DOHH2 (cell line): ENCODE measurements around the gene SLC7A9.
"Not testable (repeated sequence)": the region's sequence is repeated elsewhere in the genome, so short reads cannot be mapped to it uniquely, and the experiment has no call there.

Source experiments
- H3F3A ChIP-seq: fragments of 200-600 bp; sonication (generic), shearing (Covaris generic); 2 replicates; pipeline ENCODE4 v1.6.0; 2016; ENCODE audit warnings: antibody characterized with exemption, mild to moderate bottlenecking; ENCODE audit not compliant: control insufficient read depth, insufficient read depth
- H3K27ac ChIP-seq: fragments of 200-600 bp; sonication (generic); 2 replicates; pipeline ENCODE4 v1.5.1; 2014; ENCODE audit warnings: low read depth, mild to moderate bottlenecking, low read length, moderate library complexity
- H3K27me3 ChIP-seq: fragments of 200-600 bp; sonication (generic); 2 replicates; pipeline ENCODE4 v1.6.1; 2014; ENCODE audit warnings: mild to moderate bottlenecking, low read length, mixed read lengths; ENCODE audit not compliant: control insufficient read depth
- H3K36me3 ChIP-seq: fragments of 200-600 bp; sonication (generic); 2 replicates; pipeline ENCODE4 v1.6.1; 2014; ENCODE audit warnings: mild to moderate bottlenecking, low read length, moderate library complexity, mixed read lengths; ENCODE audit not compliant: control insufficient read depth
- H3K4me1 ChIP-seq: fragments of 200-600 bp; sonication (generic); 2 replicates; pipeline ENCODE4 v1.6.1; 2014; ENCODE audit warnings: mild to moderate bottlenecking, low read length, mixed read lengths; ENCODE audit not compliant: control insufficient read depth
- H3K4me2 ChIP-seq: fragments of 200-600 bp; sonication (generic); 2 replicates; pipeline ENCODE4 v1.6.0; 2014; ENCODE audit warnings: mild to moderate bottlenecking, low read length, moderate library complexity
- H3K4me3 ChIP-seq: fragments of 200-600 bp; sonication (generic); 2 replicates; pipeline ENCODE4 v1.5.1; 2014; ENCODE audit warnings: mild to moderate bottlenecking, low read length, mixed read lengths
- H3K79me2 ChIP-seq: fragments of 200-600 bp; sonication (generic); 2 replicates; pipeline ENCODE4 v1.6.1; 2014; ENCODE audit warnings: mild to moderate bottlenecking, low read length, mixed read lengths; ENCODE audit not compliant: control insufficient read depth
- H3K9me2 ChIP-seq: fragments of 200-600 bp; sonication (generic); replicated peaks from 2 replicates; pipeline ENCODE4 v1.6.1; 2014; ENCODE audit warnings: mild to moderate bottlenecking, low read length, mixed read lengths; ENCODE audit not compliant: control insufficient read depth
- H3K9me3 ChIP-seq: fragments of 200-600 bp; sonication (generic); 2 replicates; pipeline ENCODE4 v1.6.1; 2014; ENCODE audit warnings: antibody characterized with exemption, low read length, mixed read lengths; ENCODE audit not compliant: control insufficient read depth, insufficient read depth
- H4K20me1 ChIP-seq: fragments of 200-600 bp; sonication (generic); 2 replicates; pipeline ENCODE4 v1.6.0; 2014; ENCODE audit warnings: low read depth, mild to moderate bottlenecking, antibody characterized with exemption, low read length, moderate library complexity; ENCODE audit not compliant: control insufficient read depth, insufficient read depth
- EZH2phosphoT487 ChIP-seq: fragments of 200-600 bp; sonication (generic); IDR thresholded peaks from 2 replicates; pipeline ENCODE4 v1.6.1; 2017; ENCODE audit warnings: borderline replicate concordance, mild to moderate bottlenecking, antibody characterized with exemption, low read length, moderate library complexity, mixed read lengths
- TF ChIP-seq, protein P1 (sequence below): fragments of 200-600 bp; sonication (generic); IDR thresholded peaks from one replicate; pipeline ENCODE4 v1.5.1; 2014; ENCODE audit warnings: antibody characterized with exemption, mild to moderate bottlenecking, low read depth, low read length; ENCODE audit not compliant: poor library complexity, severe bottlenecking

SLC7A9 gene

GRCh38 chr19:32852216-32852615, 17.4 kb downstream of the SLC7A9 start:
- Histone ChIP-seq H3K27me3 (no peaks in the 10 kb centered on the region), H3F3A (no peaks in the 10 kb centered on the region), H3K4me3 (no peak overlapping the region), H3K79me2 (no peaks in the 10 kb centered on the region), H3K36me3 (no peaks in the 10 kb centered on the region), H3K9me2 (no peaks in the 10 kb centered on the region), H3K9me3 (no peaks in the 10 kb centered on the region), H3K27ac (no peak overlapping the region), H3K4me1 (no peaks in the 10 kb centered on the region), H4K20me1 (no peaks in the 10 kb centered on the region), H3K4me2 (no peak overlapping the region)
- TF ChIP-seq, protein P1, sequence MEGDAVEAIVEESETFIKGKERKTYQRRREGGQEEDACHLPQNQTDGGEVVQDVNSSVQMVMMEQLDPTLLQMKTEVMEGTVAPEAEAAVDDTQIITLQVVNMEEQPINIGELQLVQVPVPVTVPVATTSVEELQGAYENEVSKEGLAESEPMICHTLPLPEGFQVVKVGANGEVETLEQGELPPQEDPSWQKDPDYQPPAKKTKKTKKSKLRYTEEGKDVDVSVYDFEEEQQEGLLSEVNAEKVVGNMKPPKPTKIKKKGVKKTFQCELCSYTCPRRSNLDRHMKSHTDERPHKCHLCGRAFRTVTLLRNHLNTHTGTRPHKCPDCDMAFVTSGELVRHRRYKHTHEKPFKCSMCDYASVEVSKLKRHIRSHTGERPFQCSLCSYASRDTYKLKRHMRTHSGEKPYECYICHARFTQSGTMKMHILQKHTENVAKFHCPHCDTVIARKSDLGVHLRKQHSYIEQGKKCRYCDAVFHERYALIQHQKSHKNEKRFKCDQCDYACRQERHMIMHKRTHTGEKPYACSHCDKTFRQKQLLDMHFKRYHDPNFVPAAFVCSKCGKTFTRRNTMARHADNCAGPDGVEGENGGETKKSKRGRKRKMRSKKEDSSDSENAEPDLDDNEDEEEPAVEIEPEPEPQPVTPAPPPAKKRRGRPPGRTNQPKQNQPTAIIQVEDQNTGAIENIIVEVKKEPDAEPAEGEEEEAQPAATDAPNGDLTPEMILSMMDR = no peak
- no peak for TF ChIP-seq EZH2phosphoT487

DNA sequence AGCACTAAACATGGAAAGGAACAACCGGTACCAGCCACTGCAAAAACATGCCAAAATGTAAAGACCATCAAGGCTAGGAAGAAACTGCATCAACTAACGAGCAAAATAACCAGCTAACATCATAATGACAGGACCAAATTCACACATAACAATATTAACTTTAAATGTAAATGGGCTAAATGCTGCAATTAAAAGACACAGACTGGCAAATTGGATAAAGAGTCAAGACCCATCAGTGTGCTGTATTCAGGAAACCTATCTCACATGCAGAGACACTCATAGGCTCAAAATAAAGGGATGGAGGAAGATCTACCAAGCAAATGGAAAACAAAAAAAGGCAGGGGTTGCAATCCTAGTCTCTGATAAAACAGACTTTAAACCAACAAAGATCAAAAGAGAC, 21.5 kb downstream of the SLC7A9 start:
- not testable (repeated sequence) for H3K36me3 ChIP-seq, H3K9me2 ChIP-seq, H3K4me3 ChIP-seq, H3K27ac ChIP-seq, H4K20me1 ChIP-seq, H3K79me2 ChIP-seq, H3F3A ChIP-seq, H3K27me3 ChIP-seq, H3K9me3 ChIP-seq, H3K4me1 ChIP-seq, H3K4me2 ChIP-seq

- no peak overlapping the region for H3K27ac ChIP-seq
- H3K4me2 ChIP-seq = no peak overlapping the region
- H3K27me3 ChIP-seq = no peaks in the 10 kb centered on the region
- H3K4me1 ChIP-seq = no peaks in the 10 kb centered on the region
- no peaks in the 10 kb centered on the region for H3K79me2 ChIP-seq
- no peaks in the 10 kb centered on the region for H3K36me3 ChIP-seq
- no peaks in the 10 kb centered on the region for H3K9me3 ChIP-seq
- no peaks in the 10 kb centered on the region for H3F3A ChIP-seq
- TF ChIP-seq EZH2phosphoT487 = no peak
- TF ChIP-seq, protein P1 = no peak
- H3K9me2 ChIP-seq = no peaks in the 10 kb centered on the region
- no peak overlapping the region for H3K4me3 ChIP-seq
- no peaks in the 10 kb centered on the region for H4K20me1 ChIP-seq
Measured at GRCh38 chr19:32843716-32844245, 25.8 kb downstream of the SLC7A9 start.

GRCh38 chr19:32842061-32842460, 27.5 kb downstream of the SLC7A9 start:
- Histone ChIP-seq H3K4me2 (no peak overlapping the region), H3K36me3 (no peaks in the 10 kb centered on the region), H3K79me2 (no peaks in the 10 kb centered on the region), H3K9me3 (no peaks in the 10 kb centered on the region), H3F3A (no peaks in the 10 kb centered on the region), H4K20me1 (no peaks in the 10 kb centered on the region), H3K4me1 (no peaks in the 10 kb centered on the region), H3K27ac (no peak overlapping the region), H3K27me3 (no peaks in the 10 kb centered on the region), H3K4me3 (no peak overlapping the region), H3K9me2 (no peaks in the 10 kb centered on the region)
- TF ChIP-seq, protein P1 = no peak
- no peak for TF ChIP-seq EZH2phosphoT487
